Transverse colon (tissue), 3 donors: Measurements from ENCODE around the gene AGPS.

Experiments used
- CTCF ChIP-seq, 5 experiments: fragments of 200-600 bp in 3 of 5; fragments of 450-650 bp in 2 of 5; sonication (generic) in 3 of 5; IDR thresholded peaks; 1 replicate in 2 of 5; 2 replicates in 3 of 5; pipeline ENCODE4 v1.5.1; 2016 to 2017; ENCODE audit warnings: antibody characterized with exemption in 5 of 5, inconsistent platforms in 3 of 5, mild to moderate bottlenecking in 2 of 5, moderate library complexity in 1 of 5
- EP300 ChIP-seq: sonication (generic); formaldehyde crosslinking; IDR thresholded peaks from one replicate; pipeline ENCODE4 v1.6.1; 2017; ENCODE audit warnings: antibody characterized with exemption, low read depth
- POLR2A ChIP-seq: fragments of 450-650 bp; IDR thresholded peaks from one replicate; pipeline ENCODE4 v1.6.1; 2016; ENCODE audit warnings: antibody characterized with exemption, mild to moderate bottlenecking, moderate library complexity

DNA sequence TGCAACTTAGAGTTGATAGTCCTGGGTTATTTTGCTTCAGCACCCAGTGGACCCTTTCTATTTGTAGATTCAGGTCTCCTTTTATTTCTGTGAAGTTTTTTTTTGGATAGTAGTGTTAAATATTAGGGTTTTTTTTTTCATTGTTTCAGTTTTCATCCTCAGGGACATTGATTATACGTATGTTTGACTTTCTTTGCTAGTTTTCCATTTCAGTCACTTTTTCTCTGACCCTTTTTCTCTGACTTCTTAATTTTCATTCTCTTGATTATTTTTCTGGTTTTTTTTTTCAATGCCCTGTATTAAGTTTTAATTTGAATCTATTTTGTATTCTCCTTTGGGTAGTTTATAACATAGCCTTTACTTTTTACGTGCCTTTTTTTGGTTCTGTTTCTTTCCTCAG lies 79.4 kb downstream of the AGPS start:
- no peak for TF ChIP-seq CTCF (IDR thresholded peaks at IDR 0.05)
- no peak for TF ChIP-seq EP300
- no peak for TF ChIP-seq POLR2A
